CMK (cell line): ENCODE measurements around the gene DDIT4L.
"Not testable (repeated sequence)": the region's sequence is repeated elsewhere in the genome, so short reads cannot be mapped to it uniquely, and the experiment has no call there.

Experiments used
- DNase-seq: peaks from one replicate; pipeline ENCODE4 v3.0.0-alpha.2; 2010; ENCODE audit warnings: low read depth

The DDIT4L gene

GRCh38 chr4:100166297-100167039 is 23.8 kb downstream of the DDIT4L start:
- no peak for DNase-seq

DNA sequence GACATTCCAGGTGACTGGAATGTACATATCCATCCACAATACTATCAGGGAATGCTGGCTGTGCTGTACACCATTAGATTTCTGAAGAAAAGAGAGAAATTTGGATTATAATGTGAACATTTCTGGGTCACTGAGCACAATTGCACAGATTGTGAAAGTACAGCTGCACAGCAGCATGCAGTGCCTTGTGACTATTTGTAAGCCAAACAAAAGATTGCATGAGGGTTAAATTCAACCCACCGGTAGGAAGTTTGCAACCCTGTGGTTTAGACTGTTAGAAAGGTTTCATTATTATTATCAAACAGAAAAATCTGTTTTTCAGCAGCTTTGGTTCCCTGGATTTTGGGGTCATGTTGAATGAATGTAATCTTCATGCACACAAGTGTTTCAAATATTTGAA is 24.5 kb downstream of the DDIT4L start:
- DNase-seq: no peak

- no peak for DNase-seq
Observed at GRCh38 chr4:100164808-100165760, 25.2 kb downstream of the DDIT4L start.

DNA sequence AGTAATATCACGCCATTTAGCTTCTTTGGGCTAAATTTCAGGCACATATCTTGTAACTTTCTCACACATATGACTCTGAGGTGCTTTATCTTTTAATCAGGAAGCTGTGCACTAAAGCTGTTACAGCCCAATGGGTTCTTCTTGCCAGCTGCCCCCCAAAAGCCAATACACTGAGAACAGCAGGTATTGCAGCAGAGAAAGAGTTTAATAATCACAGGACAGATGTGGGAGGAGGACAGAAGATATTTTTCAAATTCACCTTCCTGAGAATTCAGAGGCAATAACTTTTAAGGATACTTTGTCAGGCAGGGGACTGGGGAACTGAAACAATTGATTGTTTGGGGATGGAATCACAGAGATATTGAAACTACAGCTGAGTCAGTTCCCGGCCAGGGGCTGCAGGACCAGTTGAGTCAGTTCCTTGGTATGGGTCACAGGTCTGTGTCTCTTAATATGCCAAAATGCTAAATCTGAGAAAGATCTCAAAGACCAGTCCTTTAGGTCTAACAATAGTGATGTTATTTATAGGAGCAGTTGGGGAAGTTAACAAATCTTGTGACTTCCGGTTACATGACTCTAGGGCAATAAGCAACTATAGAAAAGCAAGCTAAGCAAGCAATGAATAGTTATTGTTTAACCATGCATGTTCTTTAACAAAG is 28.1 kb downstream of the DDIT4L start:
- no peak for DNase-seq

- no peak for DNase-seq
Observed at GRCh38 chr4:100149190-100149589, 41.1 kb downstream of the DDIT4L start.

DNA sequence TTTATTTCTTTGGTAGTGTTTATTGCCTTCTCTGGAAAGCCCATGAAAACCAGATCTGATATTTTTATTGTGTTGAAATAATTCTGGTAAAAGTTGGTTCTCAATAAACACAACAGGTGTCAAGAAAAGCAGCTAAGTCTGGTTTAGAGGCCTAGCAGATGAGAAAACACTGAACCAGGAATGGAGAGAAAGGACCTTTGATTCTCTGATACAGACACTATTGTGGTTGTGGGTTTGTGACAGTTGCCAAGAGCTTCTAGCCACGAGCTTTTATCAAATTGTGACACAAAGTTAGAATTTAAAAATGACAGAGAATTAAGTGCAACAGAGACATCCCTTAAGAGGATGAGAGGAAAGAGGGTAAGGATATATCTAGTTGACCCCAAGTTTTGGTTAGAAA is 42.6 kb downstream of the DDIT4L start:
- no peak for DNase-seq

- no peak for DNase-seq
Observed at GRCh38 chr4:100147198-100147597, 43.1 kb downstream of the DDIT4L start.

DNA sequence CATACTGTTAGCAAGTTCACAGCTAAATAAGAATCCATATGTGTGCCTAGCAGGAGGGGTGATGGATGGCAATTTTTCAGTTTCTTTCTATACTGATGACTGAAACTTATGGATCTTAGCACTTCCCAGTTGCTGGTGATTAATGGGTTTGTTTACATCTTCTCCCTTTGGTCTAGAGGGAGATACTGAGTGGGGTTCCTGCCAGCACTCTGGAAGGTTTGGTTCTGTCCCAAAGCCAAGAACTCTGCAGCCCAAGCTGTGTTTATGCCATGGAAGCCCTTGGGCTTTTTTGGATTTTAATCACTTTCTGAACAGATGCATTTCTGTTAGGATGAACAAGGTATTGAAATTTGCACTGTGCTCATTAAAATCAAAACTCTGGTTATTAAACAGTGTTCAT is 43.5 kb downstream of the DDIT4L start:
- no peak for DNase-seq

DNA sequence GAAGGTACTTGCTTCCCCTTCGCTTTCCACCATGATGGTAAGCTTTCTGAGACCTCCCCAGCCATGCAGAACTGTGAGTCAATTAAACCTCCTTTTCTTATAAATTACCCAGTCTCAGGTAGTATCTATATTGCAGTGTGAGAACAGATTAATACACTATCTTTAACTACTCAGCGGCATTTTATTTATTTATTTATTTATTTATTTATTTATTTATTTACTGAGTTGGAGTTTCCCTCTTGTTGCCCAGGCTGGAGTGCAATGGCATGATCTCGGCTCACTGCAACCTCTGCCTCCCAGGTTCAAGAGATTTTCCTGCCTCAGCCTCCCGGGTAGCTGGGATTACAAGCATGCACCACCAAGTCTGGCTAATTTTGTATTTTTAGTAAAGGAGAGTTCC is 52.9 kb downstream of the DDIT4L start:
- DNase-seq: not testable (repeated sequence)
